ENCODE results near the gene STPG2.
"Not testable (repeated sequence)": the region's sequence is repeated elsewhere in the genome, so short reads cannot be mapped to it uniquely, and the experiment has no call there.

The STPG2 gene

GRCh38 chr4:97577004-97577403, 566.3 kb downstream of the STPG2 start:
- H3K4me3 ChIP-seq (ENCODE audit: low read depth, low read length): no peak overlapping the region
- DNase-seq (ENCODE audit: low read depth): no peak

GRCh38 chr4:97560009-97560408, 583.3 kb downstream of the STPG2 start:
- H3K4me3 ChIP-seq (ENCODE audit: low read depth, low read length): no peak overlapping the region
- DNase-seq (ENCODE audit: low read depth): no peak

GRCh38 chr4:97558204-97558778, 585.0 kb downstream of the STPG2 start:
- no peak overlapping the region for H3K4me3 ChIP-seq (ENCODE audit: low read depth, low read length)
- DNase-seq (ENCODE audit: low read depth): no peak

GRCh38 chr4:97550637-97551036, 592.6 kb downstream of the STPG2 start:
- H3K4me3 ChIP-seq (ENCODE audit: low read depth, low read length); DNase-seq (ENCODE audit: low read depth): not testable (repeated sequence)

GRCh38 chr4:97548943-97549583, 594.2 kb downstream of the STPG2 start:
- DNase-seq (ENCODE audit: low read depth): no peak
- H3K4me3 ChIP-seq (ENCODE audit: low read depth, low read length): no peak overlapping the region

GRCh38 chr4:97548186-97548585, 595.1 kb downstream of the STPG2 start:
- DNase-seq (ENCODE audit: low read depth): no peak
- no peak overlapping the region for H3K4me3 ChIP-seq (ENCODE audit: low read depth, low read length)

- DNase-seq (ENCODE audit: low read depth): no peak
- no peak overlapping the region for H3K4me3 ChIP-seq (ENCODE audit: low read depth, low read length)
Observed at GRCh38 chr4:97531351-97531750, 611.9 kb downstream of the STPG2 start.

- no peak overlapping the region for H3K4me3 ChIP-seq (ENCODE audit: low read depth, low read length)
- DNase-seq (ENCODE audit: low read depth): no peak
Observed at GRCh38 chr4:97530676-97531075, 612.6 kb downstream of the STPG2 start.

- no peak for DNase-seq (ENCODE audit: low read depth)
- no peak overlapping the region for H3K4me3 ChIP-seq (ENCODE audit: low read depth, low read length)
Observed at GRCh38 chr4:97525236-97525635, 618.0 kb downstream of the STPG2 start.

- DNase-seq (ENCODE audit: low read depth): no peak
- H3K4me3 ChIP-seq (ENCODE audit: low read depth, low read length): no peak overlapping the region
Observed at GRCh38 chr4:97517939-97518338, 625.3 kb downstream of the STPG2 start.

GRCh38 chr4:97513917-97514316, 629.4 kb downstream of the STPG2 start:
- H3K4me3 ChIP-seq (ENCODE audit: low read depth, low read length): no peak overlapping the region
- no peak for DNase-seq (ENCODE audit: low read depth)
